ENCODE data around the gene MAN1C1. TPM values are rescaled to one million over a fixed set of nuclear protein-coding genes. Genes with fewer than 3 reads are reported as not detected.

Gene MAN1C1
- total RNA-seq, 1 donor from 2014 or later, result 0.63 TPM

GRCh38 chr1:25831569-25832196, 215.1 kb downstream of the MAN1C1 start:
- no peak for TF ChIP-seq CTCF (conservative IDR thresholded peaks at IDR 0.05; ENCODE audit: low read depth, low read length)
- H3K4me3 ChIP-seq (ENCODE audit: low read depth, low read length), result no peak overlapping the region
- no peak for DNase-seq (ENCODE audit: low read depth)

- no peak overlapping the region for H3K4me3 ChIP-seq (ENCODE audit: low read depth, low read length)
- no peak for TF ChIP-seq CTCF (conservative IDR thresholded peaks at IDR 0.05; ENCODE audit: low read depth, low read length)
- no peak for DNase-seq (ENCODE audit: low read depth)
Measured at GRCh38 chr1:25832336-25833037, 215.9 kb downstream of the MAN1C1 start.

GRCh38 chr1:25833158-25833557, 216.6 kb downstream of the MAN1C1 start:
- H3K4me3 ChIP-seq (ENCODE audit: low read depth, low read length), result no peak overlapping the region
- DNase-seq (ENCODE audit: low read depth), result no peak
- no peak for TF ChIP-seq CTCF (conservative IDR thresholded peaks at IDR 0.05; ENCODE audit: low read depth, low read length)

Other genes with a start within 250 kb of the MAN1C1 start
- gene RHCE, start 196.0 kb upstream of the MAN1C1 start, total RNA-seq, result 0.22 TPM in 1 of 2 replicates, not detected in the other
- 7.9 and 11.5 TPM in 2 replicates for gene MACO1, start 185.9 kb upstream of the MAN1C1 start, total RNA-seq
- 6.1 and 14.0 TPM in 2 replicates for gene LDLRAP1, start 73.2 kb upstream of the MAN1C1 start, total RNA-seq
- gene SELENON, start 183.4 kb downstream of the MAN1C1 start, total RNA-seq, result 31.2 and 35.1 TPM in 2 replicates
- gene MTFR1L, start 203.2 kb downstream of the MAN1C1 start, total RNA-seq, result 21.6 and 27.3 TPM in 2 replicates
- 6.2 and 13.0 TPM in 2 replicates for gene AUNIP, start 242.7 kb downstream of the MAN1C1 start, total RNA-seq

Measured in epithelial cell of proximal tubule (primary cell).